Activated CD4-positive, alpha-beta T cell treated with anti-CD3 and anti-CD28 coated beads for 4 hours (primary cell): ENCODE results near the gene LFNG.
"Not testable (repeated sequence)": the region's sequence is repeated elsewhere in the genome, so short reads cannot be mapped to it uniquely, and the experiment has no call there.

ENCODE experiments used
- DNase-seq, 2 donors: peaks; one replicate each; pipeline ENCODE4 v3.0.0-alpha.2; 2020

LFNG gene

DNA sequence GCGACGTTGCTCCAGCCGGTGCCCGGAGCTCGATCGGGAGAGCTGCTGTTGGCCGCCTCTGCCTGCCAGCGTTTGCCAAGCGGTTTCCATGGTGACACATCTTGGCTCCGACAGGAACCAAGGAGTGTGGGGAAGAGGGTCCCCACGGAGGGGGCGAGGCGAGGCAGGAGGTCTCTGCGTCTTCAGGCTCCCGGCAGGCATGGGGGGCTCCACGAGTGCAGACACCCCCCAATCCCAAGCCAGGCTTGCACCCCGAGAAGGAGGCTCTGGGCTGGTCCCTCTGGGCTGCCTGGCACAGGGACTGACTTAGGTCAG is 12.2 kb downstream of the LFNG start:
- DNase-seq = not testable (repeated sequence)

DNA sequence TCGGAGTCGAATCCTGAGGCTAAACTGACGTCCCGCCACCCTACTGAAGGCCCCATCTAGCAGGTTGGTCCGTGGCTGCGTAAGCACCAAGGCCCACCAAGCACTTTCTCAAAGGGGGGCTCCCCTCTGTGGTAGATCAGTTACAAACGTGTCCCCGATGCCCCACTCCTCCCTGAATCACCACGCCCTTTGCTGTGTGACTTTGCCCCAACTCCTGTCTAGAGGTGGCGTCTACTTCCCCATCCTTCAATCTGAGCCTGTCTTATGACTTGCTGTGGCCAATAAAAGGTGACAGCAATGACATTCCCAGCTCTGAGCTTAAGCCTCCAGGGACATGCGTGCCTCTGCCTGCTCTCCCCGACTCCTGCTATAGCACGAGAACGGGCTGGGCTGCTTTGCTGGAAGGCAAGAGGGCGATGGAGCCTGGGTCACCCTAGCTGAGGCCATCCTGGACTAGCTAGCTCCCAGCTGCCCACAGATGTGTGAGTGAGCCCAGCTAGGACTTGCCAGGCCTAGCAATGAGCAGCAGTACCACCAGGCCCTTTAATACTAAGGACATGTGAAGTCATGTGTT is 12.7 kb downstream of the LFNG start:
- not testable (repeated sequence) for DNase-seq

DNA sequence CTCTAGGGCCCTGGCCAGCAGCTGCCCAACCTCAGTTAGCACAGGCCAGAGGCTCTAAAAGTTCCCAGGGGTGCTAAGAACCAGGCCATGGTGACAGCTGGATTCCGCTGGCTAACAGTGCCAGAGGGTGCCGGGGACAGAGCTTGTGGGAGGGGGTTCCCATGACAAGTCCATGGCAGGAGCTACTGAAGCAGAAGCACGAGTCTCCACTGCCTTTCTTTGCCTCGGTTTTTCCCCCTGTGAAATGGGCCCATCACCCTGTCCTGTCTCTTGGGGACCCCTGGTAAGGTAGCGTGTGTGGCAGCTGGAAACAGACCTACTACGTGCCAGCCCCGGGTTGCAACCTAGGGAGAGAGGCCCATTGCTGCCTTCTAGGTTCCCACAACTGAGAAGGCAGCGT is 13.2 kb downstream of the LFNG start:
- DNase-seq = not testable (repeated sequence)

DNA sequence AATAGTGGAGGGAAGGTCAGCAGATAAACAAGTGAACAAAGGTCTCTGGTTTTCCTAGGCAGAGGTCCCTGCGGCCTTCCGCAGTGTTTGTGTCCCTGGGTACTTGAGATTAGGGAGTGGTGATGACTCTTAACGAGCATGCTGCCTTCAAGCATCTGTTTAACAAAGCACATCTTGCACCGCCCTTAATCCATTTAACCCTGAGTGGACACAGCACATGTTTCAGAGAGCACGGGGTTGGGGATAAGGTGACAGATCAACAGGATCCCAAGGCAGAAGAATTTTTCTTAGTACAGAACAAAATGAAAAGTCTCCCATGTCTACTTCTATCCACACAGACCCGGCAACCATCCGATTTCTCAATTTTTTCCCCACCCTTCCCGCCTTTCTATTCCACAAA is 14.0 kb downstream of the LFNG start:
- DNase-seq = not testable (repeated sequence)

DNA sequence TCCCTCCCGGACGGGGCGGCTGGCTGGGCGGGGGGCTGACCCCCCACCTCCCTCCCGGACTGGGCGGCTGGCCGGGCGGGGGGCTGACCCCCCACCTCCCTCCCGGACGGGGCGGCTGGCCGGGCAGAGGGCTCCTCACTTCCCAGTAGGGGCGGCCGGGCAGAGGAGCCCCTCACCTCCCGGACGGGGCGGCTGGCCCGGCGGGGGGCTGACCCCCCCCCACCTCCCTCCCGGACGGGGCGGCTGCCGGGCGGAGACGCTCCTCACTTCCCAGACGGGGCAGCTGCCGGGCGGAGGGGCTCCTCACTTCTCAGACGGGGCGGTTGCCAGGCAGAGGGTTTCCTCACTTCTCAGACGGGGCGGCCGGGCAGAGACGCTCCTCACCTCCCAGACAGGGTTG is 14.6 kb downstream of the LFNG start:
- not testable (repeated sequence) for DNase-seq

DNA sequence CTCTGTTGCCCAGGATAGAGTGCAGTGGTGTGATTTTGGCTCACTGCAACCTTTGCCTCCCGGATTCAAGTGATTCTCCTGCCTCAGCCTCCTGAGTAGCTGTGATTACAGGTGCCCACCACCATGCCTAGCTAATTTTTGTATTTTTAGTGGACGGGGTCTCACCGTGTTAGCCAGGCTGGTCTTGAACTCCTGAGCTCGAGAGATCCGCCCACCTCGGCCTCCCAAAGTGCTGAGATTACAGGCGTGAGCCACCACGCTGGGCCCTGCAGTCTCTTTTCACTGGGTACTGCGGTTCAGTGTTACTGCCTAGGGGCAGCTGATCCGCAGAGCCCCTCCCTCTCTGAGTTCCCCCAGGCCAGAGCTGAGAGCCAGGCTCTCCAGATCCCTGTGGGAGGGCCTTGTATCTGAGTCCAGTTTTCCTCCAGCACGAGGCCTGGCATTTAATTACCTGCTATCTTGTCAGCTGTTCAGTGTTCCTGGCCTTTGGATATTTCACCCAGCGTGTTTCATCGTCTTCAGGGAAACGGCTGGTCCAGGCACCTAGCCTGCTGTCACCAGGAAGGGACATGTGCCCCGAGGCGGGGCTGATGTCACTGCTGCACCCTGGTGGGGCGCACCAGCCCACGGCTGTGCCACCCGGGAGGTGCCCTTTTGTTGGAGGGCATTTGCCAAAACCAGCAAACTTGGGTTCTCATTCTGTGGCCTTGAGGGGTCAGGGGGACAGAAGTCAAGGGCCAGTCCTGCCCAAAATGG is 16.5 kb downstream of the LFNG start:
- DNase-seq = not testable (repeated sequence)

DNA sequence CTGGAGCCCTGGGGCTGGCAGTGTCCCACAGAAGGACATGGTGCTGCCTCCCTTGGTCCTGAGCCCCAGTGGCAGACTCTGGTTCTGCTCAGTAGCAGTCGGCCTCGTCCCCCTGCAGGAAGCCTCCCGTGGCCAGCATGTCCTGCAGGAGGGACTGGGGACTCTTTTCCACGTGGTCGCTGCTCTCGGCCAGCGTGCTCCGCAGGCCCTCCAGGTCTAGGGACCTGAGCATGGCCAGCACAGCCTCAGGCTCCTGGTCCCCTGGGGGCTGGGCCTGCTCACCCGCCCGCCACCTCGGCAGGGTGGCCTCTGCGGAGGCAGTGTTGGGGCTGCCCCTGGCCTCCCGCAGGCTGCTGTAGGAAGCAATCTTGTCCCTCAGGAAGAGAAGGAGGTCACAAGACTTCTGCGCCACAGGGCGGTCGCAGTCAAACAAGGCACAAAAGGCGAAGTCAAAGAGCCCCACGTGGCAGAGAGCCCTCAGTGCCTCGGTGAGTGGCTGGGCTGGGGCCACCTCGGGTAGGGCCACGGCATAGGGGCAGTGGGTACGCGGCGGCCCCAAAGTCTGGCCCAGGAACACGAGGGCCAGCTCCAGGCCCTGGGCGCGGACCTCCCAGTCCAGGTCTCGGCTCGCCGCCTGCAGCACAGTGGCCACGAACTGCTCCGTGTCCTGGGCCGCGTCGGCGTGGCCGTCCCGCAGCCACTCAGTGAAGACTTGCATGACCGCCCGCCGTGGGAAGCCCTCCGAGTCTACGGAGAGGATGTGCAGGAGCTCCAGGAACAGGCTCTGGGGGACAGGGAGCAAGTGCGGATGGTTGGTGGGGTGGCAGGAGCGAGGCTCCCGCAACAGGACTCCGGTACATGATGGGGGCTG is 18.6 kb downstream of the LFNG start:
- no peak for DNase-seq

DNA sequence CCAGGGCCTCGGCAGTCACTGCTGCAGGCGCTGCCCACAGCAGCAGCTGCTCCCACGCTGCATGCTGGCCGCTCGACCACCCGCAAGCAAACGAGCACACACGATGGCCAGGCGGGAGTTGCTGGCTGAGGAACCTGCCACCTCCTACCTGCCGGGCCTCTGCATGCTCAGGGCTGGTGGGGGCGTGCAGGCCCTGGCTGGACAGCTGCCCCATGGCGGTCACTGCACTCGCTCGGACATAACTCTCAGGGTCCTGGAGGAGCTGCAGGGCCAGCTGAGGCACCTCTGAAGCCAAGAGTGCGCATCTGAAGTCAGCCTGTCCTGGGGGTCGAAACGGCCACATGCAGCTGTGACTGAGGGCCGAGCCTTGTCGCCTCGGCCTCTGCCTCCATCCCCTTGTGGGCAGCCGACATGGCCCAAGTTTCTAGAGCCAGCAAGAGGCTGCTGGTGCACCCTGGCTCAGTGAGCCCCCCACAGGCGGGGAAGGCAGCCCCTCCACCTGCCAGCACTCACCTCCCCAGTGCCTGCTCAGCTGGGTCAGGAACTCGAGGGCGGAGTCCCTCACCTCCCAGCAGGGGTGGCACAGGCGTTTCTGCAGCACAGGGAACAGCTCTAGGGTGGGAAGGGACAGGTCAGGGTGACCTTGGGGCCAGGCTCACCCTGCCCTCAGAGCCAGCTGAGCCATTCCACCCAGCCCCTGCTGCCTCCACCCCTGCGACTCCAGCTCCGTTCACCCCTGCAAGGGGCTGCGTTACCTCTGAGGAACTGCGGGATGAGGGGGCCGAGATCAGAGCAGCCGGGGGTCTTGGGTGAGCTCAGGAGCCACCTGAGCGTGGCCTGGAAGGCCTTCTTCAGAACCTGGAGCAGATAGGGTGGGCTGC is 19.7 kb downstream of the LFNG start:
- no peak for DNase-seq

DNA sequence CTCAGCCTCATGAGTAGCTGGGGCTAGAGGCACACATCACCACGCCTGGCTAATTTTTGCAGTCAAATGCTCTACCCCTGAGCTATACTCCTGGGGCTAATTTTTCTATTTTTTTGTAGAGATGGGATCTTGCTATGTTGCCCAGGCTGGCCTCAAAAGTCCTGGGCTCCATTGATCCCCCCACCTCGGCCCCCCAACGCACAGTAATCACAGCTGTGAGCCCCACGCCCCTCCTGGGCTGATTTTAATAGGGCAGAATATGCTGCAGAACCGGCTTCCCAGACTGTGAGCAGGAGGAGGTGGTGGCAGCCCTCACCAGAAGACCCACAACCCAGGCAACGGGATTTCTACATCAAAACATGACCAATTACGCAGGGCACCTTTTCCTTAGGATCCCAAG is 20.6 kb downstream of the LFNG start:
- DNase-seq = no peak

DNA sequence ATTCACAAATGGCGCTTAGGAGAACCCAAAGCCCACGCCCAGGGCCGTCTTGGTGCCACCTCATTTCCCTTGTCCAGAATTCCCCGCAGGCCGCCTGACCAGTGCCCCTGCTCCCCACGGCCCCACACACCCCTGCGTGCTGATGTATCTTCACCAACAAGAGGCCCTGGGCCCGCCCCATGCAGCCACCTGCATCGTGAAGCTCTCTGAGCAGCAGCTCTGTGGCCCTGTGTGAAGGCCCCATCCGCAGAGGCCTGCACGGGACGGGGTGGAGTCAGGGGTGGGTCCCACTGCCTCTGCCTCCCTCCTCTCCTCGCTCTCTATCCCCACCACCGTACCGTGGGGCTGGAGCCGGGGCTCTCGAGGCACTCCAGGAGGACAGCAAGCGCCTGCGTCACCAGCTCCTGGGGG is 21.1 kb downstream of the LFNG start:
- DNase-seq = no peak

DNA sequence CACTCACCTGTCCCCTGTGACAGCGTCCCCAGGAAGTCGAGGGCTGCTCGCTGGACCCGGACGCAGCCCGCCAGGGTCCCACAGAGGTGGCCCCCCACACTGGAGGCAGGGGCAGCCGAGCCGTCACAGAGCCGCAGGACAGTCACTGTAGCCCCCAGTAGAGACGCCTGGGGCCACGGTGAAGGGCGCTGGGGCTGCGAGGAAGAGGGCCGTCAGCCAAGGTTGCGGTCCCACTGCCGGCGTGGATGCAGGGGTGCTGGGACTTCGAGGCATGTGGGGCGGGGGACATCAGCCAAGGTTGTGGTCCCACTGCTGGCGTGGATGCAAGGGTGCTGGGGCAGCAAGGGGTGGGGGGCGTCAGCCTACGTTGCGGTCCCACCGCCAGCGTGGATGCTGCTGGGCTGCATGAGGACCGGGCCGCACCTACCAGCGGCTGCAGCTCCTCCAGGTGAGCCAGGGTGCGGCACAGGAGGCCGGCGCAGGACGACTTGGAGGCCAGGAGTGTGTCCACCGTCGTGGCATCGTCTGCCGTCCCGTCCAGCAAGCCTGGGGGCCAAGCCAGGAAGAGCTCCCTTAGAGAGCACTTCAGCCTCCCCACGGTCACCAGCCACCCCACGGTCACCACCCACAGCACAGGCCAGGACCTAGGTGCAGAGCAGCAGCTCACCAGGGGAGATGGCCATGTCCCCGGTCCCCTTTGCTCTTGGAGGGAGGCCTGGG is 21.9 kb downstream of the LFNG start:
- DNase-seq = no peak

DNA sequence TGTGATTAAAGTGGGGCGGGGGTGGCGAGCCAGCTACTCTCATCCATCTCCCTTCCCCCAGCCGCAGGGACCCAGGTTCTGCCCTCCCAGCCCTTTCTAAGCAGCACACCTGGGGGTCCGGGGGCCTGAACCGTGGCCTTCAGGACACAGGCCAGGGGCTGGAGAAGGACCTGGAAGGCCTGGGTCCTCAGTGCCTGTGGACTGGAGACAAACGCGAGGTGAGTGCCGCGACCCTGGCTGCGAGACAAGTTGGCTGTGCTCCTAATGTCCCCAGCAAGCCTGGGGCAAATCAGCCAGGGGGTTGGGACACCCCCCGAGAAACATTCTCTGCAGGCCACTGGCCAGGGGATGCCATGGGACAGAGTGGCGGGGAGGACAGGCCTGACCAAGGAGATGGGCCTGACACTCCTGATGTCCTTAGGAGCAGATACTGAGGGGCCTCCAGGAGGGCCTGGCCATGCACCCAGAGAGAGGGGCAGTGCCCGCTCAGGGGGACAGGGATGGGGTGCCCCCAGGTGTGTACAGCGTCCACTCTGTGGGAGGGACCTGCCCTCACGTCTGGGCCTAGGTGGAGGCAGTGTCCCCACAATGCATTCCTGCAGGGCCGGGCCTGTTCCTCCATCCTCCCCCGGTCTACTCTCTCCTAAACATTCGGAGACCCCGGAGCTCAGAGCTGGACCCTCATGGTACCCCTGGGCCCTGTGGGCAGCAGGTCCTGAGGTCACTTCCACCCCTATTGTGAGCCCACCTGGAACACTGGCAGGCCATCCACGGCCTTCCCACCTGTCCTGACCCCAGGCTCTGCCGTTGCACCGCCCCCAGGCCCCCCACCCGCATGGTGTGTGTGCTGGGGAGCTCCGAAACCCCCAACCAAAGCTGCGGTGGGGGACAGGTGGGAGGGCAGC is 22.7 kb downstream of the LFNG start:
- no peak for DNase-seq

DNA sequence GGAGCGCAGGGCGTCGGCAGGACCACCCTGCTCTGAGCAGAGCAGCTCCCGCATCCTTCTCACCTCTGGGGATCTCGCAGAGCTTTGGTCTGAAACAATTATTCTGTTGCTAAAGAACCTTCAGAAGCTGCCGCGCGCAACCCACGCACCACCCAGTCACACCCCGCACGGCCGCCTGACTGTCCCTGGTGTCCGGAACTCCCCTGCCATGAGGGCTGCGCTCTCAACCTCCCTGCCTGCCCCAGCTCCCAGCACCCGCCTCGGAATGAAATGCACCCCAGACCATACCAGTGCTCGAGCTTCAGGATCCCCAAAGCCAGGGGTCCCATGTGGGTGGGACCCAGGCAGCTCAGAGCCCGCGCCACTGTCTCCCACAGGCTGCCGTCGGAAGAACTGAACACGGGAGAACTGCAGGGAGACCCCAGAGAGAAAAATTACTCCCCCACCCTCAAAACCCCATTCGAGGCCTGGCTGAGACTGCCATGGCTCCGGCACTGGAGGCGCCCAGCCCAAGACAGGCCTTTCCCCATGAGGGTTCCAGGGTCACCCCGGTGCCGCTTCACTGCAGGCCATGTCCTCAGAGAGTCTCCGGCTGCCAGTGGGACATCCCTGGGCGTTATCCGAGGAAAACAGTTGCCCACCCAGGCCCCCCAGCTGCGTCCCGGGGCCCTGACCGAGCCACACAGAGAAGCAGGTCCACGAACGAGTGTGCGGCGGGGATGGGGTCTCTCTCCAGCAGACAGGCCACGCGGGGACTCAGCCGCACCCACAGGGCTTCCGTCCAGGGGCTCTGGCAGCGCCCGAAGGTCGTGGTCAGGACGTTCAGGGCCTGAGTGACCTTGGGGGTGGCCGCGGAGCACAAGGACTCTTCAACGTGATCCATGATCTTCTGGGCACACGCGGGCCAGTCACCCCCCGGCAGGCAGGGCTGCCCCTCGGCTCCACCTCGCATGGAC is 23.6 kb downstream of the LFNG start:
- no peak for DNase-seq

DNA sequence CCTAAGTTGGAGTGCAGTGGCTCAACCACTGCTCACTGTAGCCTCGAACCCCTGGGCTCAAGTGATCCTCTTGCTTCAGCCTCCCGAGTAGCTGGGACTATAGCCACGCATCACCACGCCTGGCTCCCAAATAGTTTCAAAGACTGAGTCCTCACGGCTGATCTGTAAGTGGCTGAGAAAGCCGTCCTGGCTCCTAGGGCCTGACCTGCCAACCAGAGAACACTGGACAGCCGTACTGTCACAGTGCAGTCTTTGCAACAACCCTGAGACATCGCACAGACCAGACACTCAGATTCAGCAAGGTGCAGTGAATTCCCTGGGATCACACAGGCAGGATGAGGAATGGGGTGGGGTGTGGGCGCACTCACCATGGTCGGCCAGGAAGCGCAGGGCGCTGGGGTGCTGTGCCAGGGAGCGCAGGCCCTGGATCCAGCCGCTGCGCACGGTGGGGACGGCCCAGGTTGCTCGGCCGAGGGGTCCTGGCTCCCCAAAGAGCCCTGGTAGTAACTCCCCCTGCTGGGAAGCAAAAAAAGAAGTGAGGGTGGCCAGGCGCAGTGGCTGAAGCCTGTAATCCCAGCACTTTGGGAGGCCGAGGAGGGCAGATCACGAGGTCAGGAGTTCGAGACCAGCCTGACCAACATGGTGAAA is 25.1 kb downstream of the LFNG start:
- no peak for DNase-seq

DNA sequence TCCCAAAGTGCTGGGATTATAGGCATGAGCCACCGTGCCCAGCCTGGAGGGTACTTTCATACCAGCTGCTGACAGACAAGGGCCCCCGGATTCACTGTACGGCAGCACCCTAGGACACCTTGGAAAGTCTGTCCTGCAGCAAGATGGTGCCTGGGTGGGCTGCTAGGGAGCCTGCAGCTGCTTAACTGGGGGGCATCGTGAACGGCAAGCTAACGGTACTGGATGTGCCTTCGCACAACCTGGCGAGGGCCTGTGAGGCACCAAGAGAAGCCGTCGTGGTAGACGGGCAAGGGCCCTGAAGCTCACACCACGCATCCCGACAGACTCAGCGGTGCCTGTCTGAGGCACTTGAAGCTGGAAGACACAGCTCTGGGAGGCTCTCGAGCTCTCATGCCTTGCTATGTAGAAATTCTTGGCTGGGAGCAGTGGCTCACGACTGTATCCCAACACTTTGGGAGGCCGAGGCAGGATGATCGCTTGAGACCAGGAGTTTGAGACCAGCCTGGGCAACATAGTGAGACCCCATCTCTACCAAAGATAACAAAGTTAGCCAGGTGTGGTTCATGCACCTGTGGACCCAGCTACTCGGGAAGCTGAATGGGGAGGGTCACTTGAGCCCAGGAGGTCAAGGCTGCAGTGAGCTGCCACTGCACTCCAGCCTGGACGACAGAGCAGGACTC is 26.3 kb downstream of the LFNG start:
- no peak for DNase-seq

DNA sequence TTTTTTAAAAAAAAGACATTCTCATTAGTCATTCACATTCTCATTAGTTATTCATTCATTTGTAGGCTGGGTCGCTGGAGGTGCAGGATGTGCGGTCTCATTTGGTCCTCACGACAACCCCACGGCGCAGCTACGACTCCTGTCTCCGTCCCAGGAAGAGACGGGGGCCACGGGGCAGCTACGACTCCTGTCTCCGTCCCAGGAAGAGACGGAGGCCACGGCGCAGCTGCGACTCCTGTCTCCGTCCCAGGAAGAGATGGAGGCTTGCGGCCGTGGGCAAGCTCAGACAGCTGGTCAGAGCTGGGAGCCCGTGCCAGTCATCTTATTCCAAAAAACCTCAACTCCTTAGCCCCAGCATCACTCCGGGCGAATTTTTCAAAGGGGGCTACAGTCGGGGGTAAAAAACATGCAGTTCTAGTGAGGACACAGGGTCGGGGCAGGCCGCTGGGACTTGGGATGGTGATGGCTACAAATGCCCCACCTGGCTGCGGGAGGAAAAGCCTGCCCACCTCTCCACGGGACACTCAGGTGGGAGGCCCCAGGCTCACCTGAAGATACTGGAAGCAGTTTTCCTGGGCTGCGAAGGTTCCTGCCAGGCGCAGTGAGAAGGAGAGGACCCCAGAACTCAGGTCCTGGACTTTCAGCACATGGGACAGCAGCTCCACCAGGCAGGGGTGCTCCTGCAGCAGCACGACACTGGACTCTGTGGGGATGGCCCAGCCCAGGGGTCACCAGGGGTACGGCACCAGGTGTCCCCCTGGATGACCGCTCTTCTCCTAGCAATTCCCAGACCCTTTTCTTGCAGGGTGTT is 27.4 kb downstream of the LFNG start:
- no peak for DNase-seq

DNA sequence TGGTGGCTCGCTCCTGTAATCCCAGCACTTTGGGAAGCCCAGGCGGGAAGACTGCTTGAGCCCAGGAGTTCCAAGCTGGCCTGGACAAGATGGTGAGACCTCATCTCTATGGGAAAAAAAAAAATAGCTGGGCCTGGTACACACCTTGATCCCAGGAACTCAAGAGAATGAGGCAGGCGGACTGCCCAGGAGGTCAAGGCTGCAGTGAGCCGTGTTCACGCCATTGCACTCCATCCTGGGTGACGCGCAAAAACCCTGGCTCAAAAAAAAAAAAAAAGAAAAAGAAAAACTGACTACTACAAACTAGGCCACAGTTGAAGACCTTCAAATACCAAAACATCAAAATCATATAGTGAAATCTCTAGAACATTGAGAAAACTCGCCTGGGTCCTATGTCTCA is 31.8 kb downstream of the LFNG start:
- DNase-seq = no peak

DNA sequence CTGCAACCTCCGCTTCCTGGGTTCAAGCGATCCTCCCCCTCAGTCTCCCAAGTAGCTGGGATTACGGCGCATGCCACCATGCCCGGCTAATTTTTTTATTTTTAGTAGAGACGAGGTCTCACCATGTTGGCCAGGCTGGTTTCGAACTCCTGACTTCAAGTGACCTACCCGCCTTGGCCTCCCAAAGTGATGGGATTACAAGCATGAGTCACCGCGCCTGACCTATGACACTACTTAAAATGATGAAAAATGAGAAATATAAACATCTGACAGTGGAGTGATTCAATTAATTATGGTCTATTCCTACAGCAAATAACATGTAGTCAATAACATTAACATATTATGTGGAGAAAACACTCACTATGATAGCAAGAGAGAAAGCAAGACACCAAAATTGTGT is 33.5 kb downstream of the LFNG start:
- no peak for DNase-seq
